B cell (primary cell): ENCODE results near the gene HACD2. TPM values are rescaled to one million over a fixed set of nuclear protein-coding genes. Genes with fewer than 3 reads are reported as not detected.

Experiments used
- ATAC-seq: fragments of 200-7000 bp; cut with Tn5 transposase; one replicate; pipeline ENCODE4 v1.10.0; 2021; ENCODE audit warnings: low read depth, mild to moderate bottlenecking, moderate number of reproducible peaks, moderate library complexity
- CTCF ChIA-PET: fragments of 350-600 bp; sonication (Branson Sonifier 250); formaldehyde crosslinking; loops from one replicate; lab custom pipeline; 2021; ENCODE audit warnings: antibody characterized with exemption, inconsistent platforms; lab: Charles Lee
- POLR2A ChIA-PET: fragments of 350-600 bp; sonication (Branson Sonifier 250); formaldehyde crosslinking; loops from one replicate; lab custom pipeline; 2021; ENCODE audit warnings: antibody characterized with exemption; lab: Charles Lee
- DNase-seq: peaks from one replicate; pipeline ENCODE4 v3.0.0; 2013
- H2AFZ ChIP-seq: 2 replicates; pipeline ENCODE4 v1.6.1; 2012; ENCODE audit warnings: mild to moderate bottlenecking, low read depth, low read length; ENCODE audit not compliant: insufficient read depth, poor library complexity, severe bottlenecking
- H3K27ac ChIP-seq, 2 donors: 1 replicate in 1 of 2; 2 replicates in 1 of 2; pipeline ENCODE4 v1.5.1; 2012 to 2013; ENCODE audit warnings: low read length in 2 of 2, mild to moderate bottlenecking in 2 of 2, moderate library complexity in 1 of 2
- H3K27me3 ChIP-seq, 4 experiments: fragments of 200-600 bp in 1 of 4; sonication (generic) in 1 of 4; replicated peaks in 1 of 4; 1 replicate in 2 of 4; 2 replicates in 2 of 4; pipeline versions ENCODE4 v1.6.1 to v1.7.0; 2013 to 2016; ENCODE audit warnings: low read length in 3 of 4, mild to moderate bottlenecking in 2 of 4, mixed read lengths in 1 of 4, moderate library complexity in 1 of 4; ENCODE audit not compliant: insufficient read depth in 4 of 4, control insufficient read depth in 3 of 4; ENCODE audit errors: control extremely low read depth in 1 of 4
- H3K36me3 ChIP-seq, 2 experiments: replicated peaks in 1 of 2; 1 replicate in 1 of 2; 2 replicates in 1 of 2; pipeline versions ENCODE4 v1.6.1 to v1.7.1; 2013; ENCODE audit warnings: low read length in 1 of 2; ENCODE audit not compliant: insufficient read depth in 2 of 2, control insufficient read depth in 1 of 2; ENCODE audit errors: control extremely low read depth in 1 of 2, extremely low read depth in 1 of 2
- H3K4me1 ChIP-seq, 2 donors: fragments of 200-600 bp in 1 of 2; sonication (generic) in 1 of 2; 1 replicate in 1 of 2; 2 replicates in 1 of 2; pipeline versions ENCODE4 v1.5.1 to v1.6.1; 2013 to 2017; ENCODE audit warnings: low read length in 2 of 2; ENCODE audit not compliant: control insufficient read depth in 2 of 2, insufficient read depth in 2 of 2
- H3K4me2 ChIP-seq: replicated peaks from 2 replicates; pipeline ENCODE3; 2012; ENCODE audit warnings: mild to moderate bottlenecking, low read depth, low read length; ENCODE audit not compliant: poor library complexity, severe bottlenecking
- H3K4me3 ChIP-seq, 5 experiments: fragments of 200-600 bp in 1 of 5; sonication (generic) in 1 of 5; 1 replicate in 3 of 5; 2 replicates in 2 of 5; pipeline versions ENCODE4 v1.5.1 to v1.7.0; 2011 to 2016; ENCODE audit warnings: low read length in 4 of 5, mild to moderate bottlenecking in 4 of 5, low read depth in 2 of 5, control low read depth in 1 of 5, moderate library complexity in 1 of 5; ENCODE audit not compliant: insufficient read depth in 1 of 5; ENCODE audit errors: control extremely low read depth in 1 of 5, extremely low read depth in 1 of 5
- H3K79me2 ChIP-seq: fragments of 200-600 bp; sonication (generic); one replicate; pipeline ENCODE4 v1.6.0; 2016; ENCODE audit warnings: low read length; ENCODE audit not compliant: control insufficient read depth, insufficient read depth
- H3K9ac ChIP-seq: fragments of 200-600 bp; sonication (generic); 2 replicates; pipeline ENCODE4 v1.6.1; 2017; ENCODE audit warnings: mild to moderate bottlenecking, low read length, moderate library complexity
- H3K9me3 ChIP-seq, 3 donors: one replicate each; pipeline versions ENCODE4 v1.6.1 to v1.7.1; 2013; ENCODE audit warnings: low read length in 2 of 3; ENCODE audit not compliant: control insufficient read depth in 2 of 3, insufficient read depth in 1 of 3; ENCODE audit errors: control extremely low read depth in 1 of 3
- H4K20me1 ChIP-seq: 2 replicates; pipeline ENCODE4 v1.6.0; 2012; ENCODE audit warnings: mild to moderate bottlenecking, low read length; ENCODE audit not compliant: insufficient read depth, control insufficient read depth, poor library complexity, severe bottlenecking
- H3K27ac Mint-ChIP-seq: one replicate; pipeline ENCODE4 v1.8.0; 2021; ENCODE audit warnings: mixed read lengths
- H3K27me3 Mint-ChIP-seq: one replicate; pipeline ENCODE4 v1.8.0; 2021; ENCODE audit warnings: mixed read lengths
- H3K4me1 Mint-ChIP-seq: one replicate; pipeline ENCODE4 v1.8.0; 2021; ENCODE audit warnings: mixed read lengths
- H3K4me3 Mint-ChIP-seq: one replicate; pipeline ENCODE4 v1.8.0; 2021; ENCODE audit warnings: mixed read lengths
- H3K9me3 Mint-ChIP-seq: one replicate; pipeline ENCODE4 v1.8.0; 2022; ENCODE audit warnings: mixed read lengths; ENCODE audit not compliant: insufficient read depth
- EZH2 ChIP-seq: IDR thresholded peaks from 2 replicates; pipeline ENCODE4 v1.6.1; 2012; ENCODE audit warnings: borderline replicate concordance, low read depth, mild to moderate bottlenecking, moderate library complexity, low read length; ENCODE audit not compliant: insufficient read depth, poor library complexity, severe bottlenecking
- WGBS: methylation state at CpG from one replicate; pipeline ENCODE4 v1.1.5; 2013; ENCODE audit warnings: missing lambda C conversion rate; ENCODE audit not compliant: insufficient coverage; 5-methylcytosine and 5-hydroxymethylcytosine counted together
- intact Hi-C: fragments of 100-400 bp; cut with micrococcal nuclease; formaldehyde crosslinking; loops from one replicate; pipeline ENCODE4 v1.10.0; 2022
- polyA plus RNA-seq: library from polyadenylated mRNA; depleted of rRNA; stranded (reverse); fragments of >200 nt; gene quantifications from 2 replicates; pipeline ENCODE4 v1.2.3, GENCODE V29; 2012
- total RNA-seq, 2 donors: library from RNA; stranded (reverse); fragments of 120-200 nt in 1 of 2; gene quantifications; 1 replicate in 1 of 2; 2 replicates in 1 of 2; pipeline versions ENCODE4 v1.2.3 to v1.2.4, GENCODE V29; 2013 to 2022
- TF ChIP-seq, protein P1 (sequence below): fragments of 200-600 bp; IDR thresholded peaks from one replicate; pipeline ENCODE4 v1.8.0; 2022; ENCODE audit warnings: antibody characterized with exemption, mild to moderate bottlenecking

HACD2 gene
- total and polyA plus RNA-seq, 2 donors (not counting 1 experiment from before 2014, with no cell fraction given) = 14.5 to 30.7 TPM

DNA sequence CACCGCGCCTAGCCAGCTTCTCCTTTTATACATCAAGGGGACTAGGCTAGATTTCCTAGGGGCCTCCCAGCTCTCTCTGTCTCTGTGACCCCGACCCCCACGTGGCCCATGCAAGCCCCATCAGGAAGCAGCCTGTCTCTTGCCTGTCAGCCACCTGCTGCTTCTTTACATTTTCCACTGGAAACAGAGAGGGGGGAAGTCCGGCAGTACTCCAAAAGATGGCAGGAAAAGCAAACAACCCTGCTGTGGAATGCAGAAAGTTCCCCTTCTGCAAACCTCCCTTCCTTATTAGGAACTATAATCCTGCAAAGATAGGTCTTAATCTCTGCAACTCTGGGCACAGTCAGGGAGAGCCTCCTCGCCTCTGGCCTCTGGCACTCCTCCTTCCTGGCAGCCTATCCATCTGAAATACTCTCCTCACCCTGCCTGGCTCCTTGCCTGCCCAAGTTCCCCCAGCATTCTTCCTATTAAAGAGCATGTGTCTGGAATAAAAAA, 47.4 kb upstream of the HACD2 start:
- Histone ChIP-seq H3K4me3 (no peak overlapping the region), H3K36me3 (peaks cover 0 to 4% of the 10 kb centered on the region in 2 experiments), H3K9me3 (peaks cover 0 to 5% (median 0%) of the 10 kb centered on the region in 3 donors), H3K4me1 (no peaks in the 10 kb centered on the region), H3K4me2 (no peak overlapping the region), H3K27ac (no peak overlapping the region), H4K20me1 (no peaks in the 10 kb centered on the region), H3K9ac (no peak overlapping the region), H2AFZ (no peak overlapping the region), H3K79me2 (no peaks in the 10 kb centered on the region), H3K27me3 (no peaks in the 10 kb centered on the region)
- ATAC-seq = no peak
- intact Hi-C loops = no loop called here
- POLR2A ChIA-PET = no interaction called here
- no peaks in the 10 kb centered on the region for H3K4me1 Mint-ChIP-seq
- WGBS = 96% methylated on average over 3 of the region's 6 CpGs
- TF ChIP-seq, protein P1, sequence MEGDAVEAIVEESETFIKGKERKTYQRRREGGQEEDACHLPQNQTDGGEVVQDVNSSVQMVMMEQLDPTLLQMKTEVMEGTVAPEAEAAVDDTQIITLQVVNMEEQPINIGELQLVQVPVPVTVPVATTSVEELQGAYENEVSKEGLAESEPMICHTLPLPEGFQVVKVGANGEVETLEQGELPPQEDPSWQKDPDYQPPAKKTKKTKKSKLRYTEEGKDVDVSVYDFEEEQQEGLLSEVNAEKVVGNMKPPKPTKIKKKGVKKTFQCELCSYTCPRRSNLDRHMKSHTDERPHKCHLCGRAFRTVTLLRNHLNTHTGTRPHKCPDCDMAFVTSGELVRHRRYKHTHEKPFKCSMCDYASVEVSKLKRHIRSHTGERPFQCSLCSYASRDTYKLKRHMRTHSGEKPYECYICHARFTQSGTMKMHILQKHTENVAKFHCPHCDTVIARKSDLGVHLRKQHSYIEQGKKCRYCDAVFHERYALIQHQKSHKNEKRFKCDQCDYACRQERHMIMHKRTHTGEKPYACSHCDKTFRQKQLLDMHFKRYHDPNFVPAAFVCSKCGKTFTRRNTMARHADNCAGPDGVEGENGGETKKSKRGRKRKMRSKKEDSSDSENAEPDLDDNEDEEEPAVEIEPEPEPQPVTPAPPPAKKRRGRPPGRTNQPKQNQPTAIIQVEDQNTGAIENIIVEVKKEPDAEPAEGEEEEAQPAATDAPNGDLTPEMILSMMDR = no peak
- TF ChIP-seq EZH2 = no peak
- CTCF ChIA-PET = interaction anchor here (1.2 kb wide), 1 partner anchor 20 kb away, joined by 3 read pairs; no protein-coding TSS in a partner anchor
- H3K27me3 Mint-ChIP-seq = no peaks in the 10 kb centered on the region
- no peaks in the 10 kb centered on the region for H3K9me3 Mint-ChIP-seq
- H3K27ac Mint-ChIP-seq = no peak overlapping the region
- H3K4me3 Mint-ChIP-seq = no peak overlapping the region
- no peak for DNase-seq

DNA sequence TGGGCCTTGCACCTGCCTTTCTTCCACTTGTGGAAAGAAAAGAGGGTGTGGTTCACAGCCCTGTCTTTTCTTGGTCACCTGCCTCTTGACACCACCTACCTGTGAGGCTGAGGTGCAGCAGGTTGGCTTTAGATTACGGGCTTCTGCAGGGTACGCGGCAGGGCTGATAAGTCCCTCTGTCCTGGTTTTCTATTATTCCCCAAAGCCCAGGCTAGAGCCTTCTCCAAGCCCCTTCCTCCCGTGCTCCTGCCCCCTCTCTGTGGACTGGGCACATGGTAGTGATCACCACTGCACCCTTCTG, 44.8 kb upstream of the HACD2 start:
- H3K9me3 ChIP-seq = peaks cover 0 to 5% (median 0%) of the 10 kb centered on the region in 3 donors
- ATAC-seq (no peak), DNase-seq (no peak)
- ChIA-PET POLR2A (no interaction called here), CTCF (no interaction called here)
- H3K9me3 Mint-ChIP-seq = no peaks in the 10 kb centered on the region
- H3K4me1 ChIP-seq = no peaks in the 10 kb centered on the region
- H3K27ac Mint-ChIP-seq = no peak overlapping the region
- no peak overlapping the region for H3K27ac ChIP-seq
- H2AFZ ChIP-seq = no peak overlapping the region
- H3K4me1 Mint-ChIP-seq = no peaks in the 10 kb centered on the region
- H3K4me3 Mint-ChIP-seq = no peak overlapping the region
- H3K4me2 ChIP-seq = no peak overlapping the region
- WGBS = 96% methylated on average over 4 of the region's 4 CpGs
- H4K20me1 ChIP-seq = no peaks in the 10 kb centered on the region
- peaks cover 0 to 4% of the 10 kb centered on the region in 2 experiments for H3K36me3 ChIP-seq
- H3K79me2 ChIP-seq = no peaks in the 10 kb centered on the region
- H3K9ac ChIP-seq = no peak overlapping the region
- H3K27me3 ChIP-seq = no peaks in the 10 kb centered on the region
- H3K27me3 Mint-ChIP-seq = no peaks in the 10 kb centered on the region
- no peak overlapping the region for H3K4me3 ChIP-seq
- TF ChIP-seq, protein P1 = no peak
- no peak for TF ChIP-seq EZH2
- intact Hi-C loops = no loop called here
